Measurements from ENCODE around the gene EGLN2. TPM values are rescaled to one million over a fixed set of nuclear protein-coding genes. Genes with fewer than 3 reads are reported as not detected.

Gene EGLN2
- total RNA-seq, 1 donor from 2014 or later, result 146 TPM

DNA sequence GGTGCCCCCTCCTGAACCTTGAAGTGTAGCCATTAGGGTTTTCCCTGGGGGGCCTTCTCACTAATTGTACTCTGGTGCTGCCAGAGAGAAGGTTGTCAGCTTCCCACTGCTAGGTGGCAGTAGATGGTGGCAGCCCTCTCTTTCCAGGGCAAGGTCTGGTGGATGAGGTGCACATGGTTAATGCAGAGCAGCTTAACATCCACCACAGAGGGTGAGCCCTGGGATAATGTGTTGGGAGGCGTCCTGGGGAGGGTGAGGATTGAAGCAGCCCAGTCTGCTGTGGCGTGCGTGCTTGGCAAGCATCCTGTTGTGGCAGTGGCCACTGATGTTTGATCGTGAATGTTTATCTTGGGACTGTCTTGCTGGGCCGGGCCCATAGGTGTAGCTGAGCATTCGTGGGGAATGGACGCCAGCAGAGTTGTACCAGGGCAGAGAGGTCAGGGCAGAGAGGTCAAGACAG is 5.8 kb downstream of the EGLN2 start:
- H3K27me3 Mint-ChIP-seq (ENCODE audit: unreplicated experiment), result peaks cover 19% of the 10 kb centered on the region
- H3K4me3 Mint-ChIP-seq (ENCODE audit: unreplicated experiment), result peak overlapping the region; percentile 52
- TF ChIP-seq, protein P1, sequence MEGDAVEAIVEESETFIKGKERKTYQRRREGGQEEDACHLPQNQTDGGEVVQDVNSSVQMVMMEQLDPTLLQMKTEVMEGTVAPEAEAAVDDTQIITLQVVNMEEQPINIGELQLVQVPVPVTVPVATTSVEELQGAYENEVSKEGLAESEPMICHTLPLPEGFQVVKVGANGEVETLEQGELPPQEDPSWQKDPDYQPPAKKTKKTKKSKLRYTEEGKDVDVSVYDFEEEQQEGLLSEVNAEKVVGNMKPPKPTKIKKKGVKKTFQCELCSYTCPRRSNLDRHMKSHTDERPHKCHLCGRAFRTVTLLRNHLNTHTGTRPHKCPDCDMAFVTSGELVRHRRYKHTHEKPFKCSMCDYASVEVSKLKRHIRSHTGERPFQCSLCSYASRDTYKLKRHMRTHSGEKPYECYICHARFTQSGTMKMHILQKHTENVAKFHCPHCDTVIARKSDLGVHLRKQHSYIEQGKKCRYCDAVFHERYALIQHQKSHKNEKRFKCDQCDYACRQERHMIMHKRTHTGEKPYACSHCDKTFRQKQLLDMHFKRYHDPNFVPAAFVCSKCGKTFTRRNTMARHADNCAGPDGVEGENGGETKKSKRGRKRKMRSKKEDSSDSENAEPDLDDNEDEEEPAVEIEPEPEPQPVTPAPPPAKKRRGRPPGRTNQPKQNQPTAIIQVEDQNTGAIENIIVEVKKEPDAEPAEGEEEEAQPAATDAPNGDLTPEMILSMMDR (IDR thresholded peaks at IDR 0.05; ENCODE audit: unreplicated experiment), result no peak
- H3K9me3 Mint-ChIP-seq (ENCODE audit: unreplicated experiment), result no peaks in the 10 kb centered on the region
- H3K36me3 Mint-ChIP-seq (ENCODE audit: low read depth, unreplicated experiment), result peaks cover 31% of the 10 kb centered on the region
- DNase-seq (ENCODE audit: low spot score), result no peak
- H3K4me1 Mint-ChIP-seq (ENCODE audit: unreplicated experiment), result peaks cover 79% of the 10 kb centered on the region
- no peak overlapping the region for H3K27ac Mint-ChIP-seq (ENCODE audit: unreplicated experiment)

DNA sequence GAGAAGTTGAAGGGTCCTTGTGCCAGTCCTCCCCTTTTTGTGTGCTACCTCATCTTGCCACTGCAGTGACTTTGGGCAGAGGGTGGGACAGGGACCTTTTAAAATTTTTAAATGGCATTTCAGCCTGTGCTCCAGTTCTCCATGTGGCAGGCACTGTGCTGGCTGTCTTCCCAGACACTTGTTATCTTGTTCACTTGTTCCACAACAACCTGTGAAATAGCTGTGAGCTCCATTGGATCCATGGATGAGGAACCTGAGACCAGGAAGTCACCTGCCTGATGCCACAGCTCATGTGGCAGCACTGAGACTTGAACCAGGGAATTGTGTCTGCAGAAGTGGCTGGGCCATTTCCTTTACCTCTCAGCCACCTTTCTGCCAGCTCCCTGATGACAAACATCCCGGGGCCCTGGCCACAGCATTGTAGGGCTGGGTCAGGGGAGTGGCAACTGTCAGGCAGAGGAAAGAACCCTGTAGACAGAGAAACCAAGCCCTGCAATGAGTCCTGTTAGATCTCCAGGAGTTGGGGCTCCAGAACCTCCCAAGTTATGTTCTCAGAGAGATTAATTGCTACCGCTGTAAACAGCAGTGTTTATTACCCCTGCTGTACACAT is 6.4 kb downstream of the EGLN2 start:
- Mint-ChIP-seq H3K4me1 (ENCODE audit: unreplicated experiment) (peaks cover 79% of the 10 kb centered on the region), H3K27me3 (ENCODE audit: unreplicated experiment) (peaks cover 14% of the 10 kb centered on the region), H3K9me3 (ENCODE audit: unreplicated experiment) (no peaks in the 10 kb centered on the region), H3K27ac (ENCODE audit: unreplicated experiment) (peak overlapping the region; percentile 96), H3K36me3 (ENCODE audit: low read depth, unreplicated experiment) (peaks cover 28% of the 10 kb centered on the region), H3K4me3 (ENCODE audit: unreplicated experiment) (peak overlapping the region; percentile 52)
- TF ChIP-seq, protein P1 (IDR thresholded peaks at IDR 0.05; ENCODE audit: unreplicated experiment), result no peak
- DNase-seq (ENCODE audit: low spot score), result no peak

DNA sequence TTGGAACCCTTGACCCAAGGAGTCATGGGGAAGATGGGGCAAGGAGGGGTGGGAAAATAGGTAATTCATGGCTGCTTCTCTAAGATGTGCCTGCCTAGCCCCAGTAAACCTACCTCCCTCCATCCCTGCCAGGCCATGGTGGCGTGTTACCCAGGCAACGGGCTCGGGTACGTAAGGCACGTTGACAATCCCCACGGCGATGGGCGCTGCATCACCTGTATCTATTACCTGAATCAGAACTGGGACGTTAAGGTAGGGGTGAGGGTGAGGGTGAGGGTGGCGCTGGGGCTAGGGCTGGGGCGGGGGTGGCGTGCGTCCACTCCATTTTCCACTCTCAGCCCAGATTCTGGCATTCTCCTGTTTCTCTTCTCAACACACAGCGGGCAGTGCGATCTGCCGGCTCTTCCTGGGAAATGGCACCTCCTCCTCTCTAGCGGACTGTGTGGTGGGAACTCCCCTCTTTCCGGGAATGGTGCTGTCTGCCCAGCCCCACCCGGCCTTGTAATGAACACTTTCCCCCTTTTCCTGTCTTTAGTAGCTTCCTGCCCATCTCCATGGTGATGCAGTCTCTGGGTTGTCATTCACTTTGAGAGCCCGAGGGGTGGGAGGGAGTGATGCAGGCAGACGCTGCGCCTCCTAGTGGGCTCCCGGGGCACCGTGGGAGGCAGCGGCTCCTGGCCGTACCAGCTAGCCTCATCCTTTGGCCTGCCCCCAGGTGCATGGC is 7.6 kb downstream of the EGLN2 start:
- Mint-ChIP-seq H3K9me3 (ENCODE audit: unreplicated experiment) (no peaks in the 10 kb centered on the region), H3K4me3 (ENCODE audit: unreplicated experiment) (peak overlapping the region; percentile 82), H3K36me3 (ENCODE audit: low read depth, unreplicated experiment) (peaks cover 28% of the 10 kb centered on the region), H3K4me1 (ENCODE audit: unreplicated experiment) (peaks cover 76% of the 10 kb centered on the region), H3K27ac (ENCODE audit: unreplicated experiment) (peak overlapping the region; percentile 96), H3K27me3 (ENCODE audit: unreplicated experiment) (peaks cover 17% of the 10 kb centered on the region)
- TF ChIP-seq, protein P1 (IDR thresholded peaks at IDR 0.05; ENCODE audit: unreplicated experiment), result peak; percentile 73
- peak; percentile 95 for DNase-seq (ENCODE audit: low spot score)

DNA sequence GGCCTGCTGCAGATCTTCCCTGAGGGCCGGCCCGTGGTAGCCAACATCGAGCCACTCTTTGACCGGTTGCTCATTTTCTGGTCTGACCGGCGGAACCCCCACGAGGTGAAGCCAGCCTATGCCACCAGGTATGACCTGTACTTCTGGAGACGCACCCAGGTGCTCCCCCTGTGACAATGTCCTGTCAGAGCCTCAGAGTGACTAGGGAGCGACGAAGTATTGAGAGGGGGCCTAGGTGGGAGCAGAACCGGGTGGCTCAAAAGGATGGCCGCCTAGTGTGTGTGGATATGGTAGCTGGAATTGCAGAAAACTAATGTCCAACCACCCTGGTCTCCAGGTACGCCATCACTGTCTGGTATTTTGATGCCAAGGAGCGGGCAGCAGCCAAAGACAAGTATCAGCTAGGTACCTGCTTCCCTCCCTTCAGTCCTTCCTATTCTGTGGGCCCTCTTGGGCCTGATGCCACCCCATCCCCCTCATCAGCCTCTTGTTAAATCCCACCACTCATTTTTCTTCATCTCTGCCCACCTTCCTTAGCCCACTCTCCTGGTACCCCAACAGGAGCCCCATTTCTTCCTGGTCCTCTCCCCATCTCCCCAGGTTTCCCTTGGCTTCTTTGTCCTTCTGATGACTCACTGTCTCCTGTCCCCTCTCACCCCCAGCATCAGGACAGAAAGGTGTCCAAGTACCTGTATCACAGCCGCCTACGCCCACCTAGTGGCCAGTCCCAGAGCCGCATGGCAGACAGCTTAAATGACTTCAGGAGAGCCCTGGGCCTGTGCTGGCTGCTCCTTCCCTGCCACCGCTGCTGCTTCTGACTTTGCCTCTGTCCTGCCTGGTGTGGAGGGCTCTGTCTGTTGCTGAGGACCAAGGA is 8.4 kb downstream of the EGLN2 start:
- TF ChIP-seq, protein P1 (IDR thresholded peaks at IDR 0.05; ENCODE audit: unreplicated experiment), result peak; percentile 37
- Mint-ChIP-seq H3K9me3 (ENCODE audit: unreplicated experiment) (no peaks in the 10 kb centered on the region), H3K27me3 (ENCODE audit: unreplicated experiment) (peaks cover 19% of the 10 kb centered on the region), H3K36me3 (ENCODE audit: low read depth, unreplicated experiment) (peaks cover 21% of the 10 kb centered on the region), H3K4me1 (ENCODE audit: unreplicated experiment) (peaks cover 71% of the 10 kb centered on the region), H3K4me3 (ENCODE audit: unreplicated experiment) (peak overlapping the region; percentile 82), H3K27ac (ENCODE audit: unreplicated experiment) (peak overlapping the region; percentile 51)
- DNase-seq (ENCODE audit: low spot score), result peak; percentile 47
